ENCODE results near the gene PTGES2. TPM values are rescaled to one million over a fixed set of nuclear protein-coding genes. Genes with fewer than 3 reads are reported as not detected.
A peak's percentile ranks its signal among the peaks of the same experiment; 100 is the strongest.

Gene PTGES2
- total and polyA plus RNA-seq, 9 of the 15 experiments (the other 6 are each of a cell fraction or from before 2014, with no cell fraction given): 2.4 to 196 (median 90.1) TPM

DNA sequence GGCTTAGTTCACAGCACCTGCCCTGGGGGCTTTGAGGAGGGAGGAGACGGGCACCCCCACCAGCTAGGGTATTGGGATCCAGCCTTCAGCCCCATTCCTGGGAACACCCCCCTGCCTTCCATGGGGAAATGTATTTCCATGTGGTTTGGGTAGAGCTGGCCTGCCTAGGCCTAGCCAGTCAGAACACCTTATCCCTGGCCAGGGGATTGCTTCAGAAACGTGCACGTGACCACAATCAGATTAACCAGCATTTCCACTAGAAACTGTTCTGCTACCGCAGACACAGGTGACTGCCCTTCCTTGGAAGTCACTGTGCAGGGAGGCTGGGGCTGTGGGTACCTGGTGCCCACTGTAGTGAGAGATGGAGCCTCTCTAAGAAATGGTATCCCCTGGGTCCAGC, 46.5 kb upstream of the PTGES2 start (continued):
- TF ChIP-seq, protein P1, sequence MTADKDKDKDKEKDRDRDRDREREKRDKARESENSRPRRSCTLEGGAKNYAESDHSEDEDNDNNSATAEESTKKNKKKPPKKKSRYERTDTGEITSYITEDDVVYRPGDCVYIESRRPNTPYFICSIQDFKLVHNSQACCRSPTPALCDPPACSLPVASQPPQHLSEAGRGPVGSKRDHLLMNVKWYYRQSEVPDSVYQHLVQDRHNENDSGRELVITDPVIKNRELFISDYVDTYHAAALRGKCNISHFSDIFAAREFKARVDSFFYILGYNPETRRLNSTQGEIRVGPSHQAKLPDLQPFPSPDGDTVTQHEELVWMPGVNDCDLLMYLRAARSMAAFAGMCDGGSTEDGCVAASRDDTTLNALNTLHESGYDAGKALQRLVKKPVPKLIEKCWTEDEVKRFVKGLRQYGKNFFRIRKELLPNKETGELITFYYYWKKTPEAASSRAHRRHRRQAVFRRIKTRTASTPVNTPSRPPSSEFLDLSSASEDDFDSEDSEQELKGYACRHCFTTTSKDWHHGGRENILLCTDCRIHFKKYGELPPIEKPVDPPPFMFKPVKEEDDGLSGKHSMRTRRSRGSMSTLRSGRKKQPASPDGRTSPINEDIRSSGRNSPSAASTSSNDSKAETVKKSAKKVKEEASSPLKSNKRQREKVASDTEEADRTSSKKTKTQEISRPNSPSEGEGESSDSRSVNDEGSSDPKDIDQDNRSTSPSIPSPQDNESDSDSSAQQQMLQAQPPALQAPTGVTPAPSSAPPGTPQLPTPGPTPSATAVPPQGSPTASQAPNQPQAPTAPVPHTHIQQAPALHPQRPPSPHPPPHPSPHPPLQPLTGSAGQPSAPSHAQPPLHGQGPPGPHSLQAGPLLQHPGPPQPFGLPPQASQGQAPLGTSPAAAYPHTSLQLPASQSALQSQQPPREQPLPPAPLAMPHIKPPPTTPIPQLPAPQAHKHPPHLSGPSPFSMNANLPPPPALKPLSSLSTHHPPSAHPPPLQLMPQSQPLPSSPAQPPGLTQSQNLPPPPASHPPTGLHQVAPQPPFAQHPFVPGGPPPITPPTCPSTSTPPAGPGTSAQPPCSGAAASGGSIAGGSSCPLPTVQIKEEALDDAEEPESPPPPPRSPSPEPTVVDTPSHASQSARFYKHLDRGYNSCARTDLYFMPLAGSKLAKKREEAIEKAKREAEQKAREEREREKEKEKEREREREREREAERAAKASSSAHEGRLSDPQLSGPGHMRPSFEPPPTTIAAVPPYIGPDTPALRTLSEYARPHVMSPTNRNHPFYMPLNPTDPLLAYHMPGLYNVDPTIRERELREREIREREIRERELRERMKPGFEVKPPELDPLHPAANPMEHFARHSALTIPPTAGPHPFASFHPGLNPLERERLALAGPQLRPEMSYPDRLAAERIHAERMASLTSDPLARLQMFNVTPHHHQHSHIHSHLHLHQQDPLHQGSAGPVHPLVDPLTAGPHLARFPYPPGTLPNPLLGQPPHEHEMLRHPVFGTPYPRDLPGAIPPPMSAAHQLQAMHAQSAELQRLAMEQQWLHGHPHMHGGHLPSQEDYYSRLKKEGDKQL (CRISPR knock-in tag; IDR thresholded peaks at IDR 0.05; ENCODE audit: borderline replicate concordance): no peak
- TF ChIP-seq ETV1 (tag; conservative IDR thresholded peaks at IDR 0.05; ENCODE audit: low read depth): no peak
- no peak for TF ChIP-seq ZNF133 (CRISPR knock-in tag; IDR thresholded peaks at IDR 0.05)
- no peak for TF ChIP-seq RCOR1 (IDR thresholded peaks at IDR 0.05; ENCODE audit: borderline replicate concordance in 1 of 2, low read depth in 2 of 2, low read length in 2 of 2)
- TF ChIP-seq CXXC5 (CRISPR knock-in tag; IDR thresholded peaks at IDR 0.05): no peak
- no peak for TF ChIP-seq JUN (IDR thresholded peaks at IDR 0.05; ENCODE audit: borderline replicate concordance, low read depth, low read length)
- no peak; the same call in 1 of the 2 replicates for TF ChIP-seq JUN (CRISPR knock-in tag; IDR thresholded peaks at IDR 0.05; ENCODE audit: borderline replicate concordance)
- TF ChIP-seq PRDM10 (IDR thresholded peaks at IDR 0.05; ENCODE audit: partially characterized antibody): peak; percentile 80
- TF ChIP-seq ETV5 (CRISPR knock-in tag; IDR thresholded peaks at IDR 0.05; ENCODE audit: low read depth): no peak
- TF ChIP-seq, protein P2, sequence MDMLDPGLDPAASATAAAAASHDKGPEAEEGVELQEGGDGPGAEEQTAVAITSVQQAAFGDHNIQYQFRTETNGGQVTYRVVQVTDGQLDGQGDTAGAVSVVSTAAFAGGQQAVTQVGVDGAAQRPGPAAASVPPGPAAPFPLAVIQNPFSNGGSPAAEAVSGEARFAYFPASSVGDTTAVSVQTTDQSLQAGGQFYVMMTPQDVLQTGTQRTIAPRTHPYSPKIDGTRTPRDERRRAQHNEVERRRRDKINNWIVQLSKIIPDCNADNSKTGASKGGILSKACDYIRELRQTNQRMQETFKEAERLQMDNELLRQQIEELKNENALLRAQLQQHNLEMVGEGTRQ (CRISPR knock-in tag; IDR thresholded peaks at IDR 0.05): peak; percentile 52
- TF ChIP-seq RBM39 (optimal IDR thresholded peaks at IDR 0.05; ENCODE audit: low read depth, low read length): no peak
- TF ChIP-seq MAZ (CRISPR knock-in tag; conservative IDR thresholded peaks at IDR 0.05 in 1 of 2, IDR thresholded peaks at IDR 0.05 in 1 of 2): no peak
- TF ChIP-seq SMAD4 (CRISPR knock-in tag; conservative IDR thresholded peaks at IDR 0.05): no peak
- no peak for TF ChIP-seq DACH1 (IDR thresholded peaks at IDR 0.05; ENCODE audit: partially characterized antibody)
- no peak for TF ChIP-seq ZBTB9 (CRISPR knock-in tag; IDR thresholded peaks at IDR 0.05)
- no peak for TF ChIP-seq GATA2 (CRISPR knock-in tag; IDR thresholded peaks at IDR 0.05)
